GM12873 (cell line): ENCODE data around the gene ISOC2.

Experiments used
- CTCF ChIP-seq: IDR thresholded peaks from 2 replicates; pipeline ENCODE4 v1.5.1; 2012; ENCODE audit warnings: low read depth, mild to moderate bottlenecking, moderate library complexity, low read length, control low read depth; ENCODE audit not compliant: insufficient read depth; ENCODE audit errors: missing control alignments

The ISOC2 gene

DNA sequence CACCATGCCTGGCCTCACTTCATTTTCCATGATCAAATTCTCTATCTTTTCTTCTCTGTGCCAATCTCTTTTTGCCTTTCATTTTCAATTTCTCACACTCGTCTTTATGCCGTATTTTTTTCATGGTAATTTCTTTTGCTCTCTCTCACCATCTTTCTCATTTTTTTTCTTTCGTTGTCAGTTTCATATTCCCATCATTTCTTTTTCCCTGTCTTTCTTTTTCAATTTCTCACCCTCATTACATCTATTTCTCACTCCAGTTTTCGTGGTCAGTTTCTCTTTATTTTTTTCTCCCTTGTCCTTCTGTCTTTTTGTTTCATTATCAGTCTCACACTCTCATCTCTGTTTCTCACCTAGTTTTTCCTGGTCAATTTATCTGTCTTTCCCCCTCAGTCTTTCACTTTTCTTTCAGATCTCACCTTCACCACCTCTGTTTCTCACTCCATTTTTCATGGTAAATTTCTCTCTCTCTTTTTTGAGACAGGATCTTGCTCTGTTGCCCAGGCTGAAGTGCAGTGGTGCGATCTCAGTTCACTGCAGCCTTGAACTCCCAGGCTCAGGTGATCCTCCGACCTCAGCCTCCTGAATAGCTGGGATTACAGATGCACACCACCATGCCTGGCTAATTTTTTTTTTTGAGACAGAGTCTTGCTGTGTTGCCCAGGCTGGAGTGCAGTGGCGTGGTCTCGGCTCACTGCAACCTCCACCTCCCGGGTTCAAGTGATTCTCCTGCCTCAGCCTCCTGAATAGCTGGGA lies 40.9 kb upstream of the ISOC2 start:
- no peak for TF ChIP-seq CTCF

GRCh38 chr19:55500368-55500952 lies 39.0 kb upstream of the ISOC2 start:
- TF ChIP-seq CTCF = no peak

DNA sequence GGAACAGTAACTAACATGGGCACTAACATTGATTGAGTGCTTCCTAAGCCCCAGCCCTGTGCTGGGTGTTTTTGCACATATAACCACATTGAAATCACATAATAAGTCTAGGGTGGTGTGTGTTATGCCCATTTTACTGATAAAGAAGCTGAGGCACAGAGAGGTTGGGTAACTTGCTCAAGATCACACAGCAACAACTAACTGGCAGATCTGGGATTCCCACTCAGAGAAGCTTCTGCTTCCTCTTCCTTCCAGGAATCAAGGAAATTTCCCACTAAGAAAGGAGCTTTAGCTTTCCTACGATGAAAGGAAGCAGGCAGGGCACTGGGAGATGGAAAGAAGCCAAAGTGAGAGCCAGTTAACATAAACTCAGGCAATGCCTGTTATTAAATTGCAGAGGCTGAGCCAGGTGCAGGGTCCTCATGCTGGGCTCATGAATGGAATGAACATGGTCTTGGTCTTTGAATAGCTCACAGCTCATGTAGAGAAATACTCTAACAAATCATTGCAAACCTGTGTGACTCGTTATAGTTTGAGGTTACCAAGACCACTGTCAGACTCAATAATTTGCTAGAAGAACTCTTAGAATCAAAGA lies 36.9 kb upstream of the ISOC2 start:
- no peak for TF ChIP-seq CTCF

- no peak for TF ChIP-seq CTCF
These were observed 36.3 kb upstream of the ISOC2 start for GRCh38 chr19:55497763-55498162.

DNA sequence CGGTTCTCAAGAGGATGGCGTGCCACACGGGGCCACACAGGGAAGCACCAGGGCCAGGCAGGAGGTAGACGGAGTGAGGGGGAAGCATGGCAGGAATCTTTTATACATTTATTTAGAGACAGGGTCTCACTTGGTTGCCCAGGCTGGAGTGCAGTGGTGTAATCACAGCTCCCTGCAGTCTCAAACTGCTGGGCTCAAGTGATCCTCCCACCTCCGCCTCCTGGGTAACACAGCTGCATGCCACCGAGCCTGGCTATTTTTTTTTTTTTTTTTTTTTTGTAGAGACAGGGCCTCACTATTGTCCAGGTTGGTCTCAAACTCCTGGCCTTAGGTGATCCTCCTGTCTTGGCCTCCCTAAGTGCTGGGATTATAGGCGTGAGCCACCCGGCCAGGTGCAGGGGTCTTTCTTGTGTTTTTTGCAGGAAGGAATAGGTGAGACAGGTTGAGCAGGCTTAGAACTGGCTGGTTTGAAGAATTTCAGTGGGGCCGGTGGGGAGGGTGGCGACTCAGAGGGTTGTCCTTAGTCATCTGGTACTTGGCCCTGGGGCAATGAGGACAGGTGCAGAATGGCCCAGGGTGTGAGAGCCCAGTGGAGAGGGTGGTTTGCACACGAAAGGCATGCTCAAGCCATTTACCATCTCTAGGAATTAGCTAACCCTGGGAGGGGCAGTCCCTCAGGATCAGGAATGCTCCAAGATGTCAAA lies 34.4 kb upstream of the ISOC2 start:
- TF ChIP-seq CTCF = no peak

- no peak for TF ChIP-seq CTCF
These were observed 32.8 kb upstream of the ISOC2 start for GRCh38 chr19:55494172-55494761.
